Liver (tissue), 9 donors: ENCODE measurements around the gene EML5. TPM values are rescaled to one million over a fixed set of nuclear protein-coding genes. Genes with fewer than 3 reads are reported as not detected.

Experiments
- DNase-seq: peaks from one replicate; pipeline ENCODE4 v3.0.0-alpha.2; 2017; ENCODE audit warnings: low spot score
- H3K27ac ChIP-seq, 2 donors: one replicate each; pipeline ENCODE4 v1.7.0; 2013; ENCODE audit warnings: inconsistent platforms in 2 of 2, low read length in 2 of 2, control low read depth in 1 of 2, low read depth in 1 of 2, mild to moderate bottlenecking in 1 of 2
- H3K27me3 ChIP-seq, 4 donors: one replicate each; pipeline versions ENCODE4 v1.6.1 to v1.7.0; 2013; ENCODE audit warnings: low read length in 3 of 4, inconsistent platforms in 1 of 4, mild to moderate bottlenecking in 1 of 4, moderate library complexity in 1 of 4; ENCODE audit not compliant: control insufficient read depth in 4 of 4, insufficient read depth in 4 of 4
- H3K36me3 ChIP-seq, 4 donors: one replicate each; pipeline versions ENCODE4 v1.6.1 to v1.7.0; 2013; ENCODE audit warnings: low read length in 3 of 4, mild to moderate bottlenecking in 3 of 4, low read depth in 1 of 4, moderate library complexity in 1 of 4; ENCODE audit not compliant: control insufficient read depth in 4 of 4, insufficient read depth in 3 of 4
- H3K4me1 ChIP-seq, 4 donors: one replicate each; pipeline versions ENCODE4 v1.6.1 to v1.7.0; 2013; ENCODE audit warnings: low read length in 3 of 4, mild to moderate bottlenecking in 3 of 4, moderate library complexity in 1 of 4; ENCODE audit not compliant: control insufficient read depth in 4 of 4, insufficient read depth in 4 of 4
- H3K4me3 ChIP-seq, 3 donors: one replicate each; pipeline versions ENCODE4 v1.6.1 to v1.7.0; 2013; ENCODE audit warnings: low read length in 3 of 3, control low read depth in 1 of 3, low read depth in 1 of 3, mild to moderate bottlenecking in 1 of 3
- H3K9ac ChIP-seq, 2 donors: one replicate each; pipeline ENCODE4 v1.7.0; 2013; ENCODE audit warnings: low read length in 2 of 2, mild to moderate bottlenecking in 2 of 2, moderate library complexity in 2 of 2, control low read depth in 1 of 2, low read depth in 1 of 2
- H3K9me3 ChIP-seq, 4 donors: one replicate each; pipeline versions ENCODE4 v1.6.1 to v1.7.0; 2013; ENCODE audit warnings: low read length in 3 of 4; ENCODE audit not compliant: control insufficient read depth in 4 of 4
- ATF3 ChIP-seq: IDR thresholded peaks from 2 replicates; pipeline ENCODE4 v1.6.1; 2016; ENCODE audit warnings: antibody characterized with exemption
- CTCF ChIP-seq: fragments of 150-350 bp; IDR thresholded peaks from 2 replicates; pipeline ENCODE4 v1.5.1; 2017; ENCODE audit warnings: improper control_type of control experiment, low read depth, low read length; ENCODE audit not compliant: missing input control
- EGR1 ChIP-seq, 2 donors: IDR thresholded peaks; 2 replicates each; pipeline ENCODE4 v1.6.1; 2016 to 2018; ENCODE audit warnings: antibody characterized with exemption in 2 of 2, low read depth in 2 of 2
- FOXA1 ChIP-seq: IDR thresholded peaks from 2 replicates; pipeline ENCODE4 v1.6.1; 2016; ENCODE audit warnings: antibody characterized with exemption
- FOXA2 ChIP-seq: IDR thresholded peaks from 2 replicates; pipeline ENCODE4 v1.6.1; 2016; ENCODE audit warnings: antibody characterized with exemption
- GABPA ChIP-seq, 2 donors: IDR thresholded peaks in 1 of 2; conservative IDR thresholded peaks in 1 of 2; 2 replicates each; pipeline ENCODE4 v1.6.1; 2016; ENCODE audit warnings: antibody characterized with exemption in 2 of 2, mild to moderate bottlenecking in 1 of 2, moderate library complexity in 1 of 2
- HNF4A ChIP-seq, 2 donors: conservative IDR thresholded peaks; 2 replicates each; pipeline ENCODE4 v1.6.1; 2016; ENCODE audit warnings: antibody characterized with exemption in 2 of 2, mild to moderate bottlenecking in 2 of 2
- HNF4G ChIP-seq: IDR thresholded peaks from 2 replicates; pipeline ENCODE4 v1.6.1; 2016; ENCODE audit warnings: antibody characterized with exemption
- JUND ChIP-seq, 2 donors: IDR thresholded peaks; 2 replicates each; pipeline ENCODE4 v1.6.1; 2016; ENCODE audit warnings: antibody characterized with exemption in 2 of 2
- MAX ChIP-seq: IDR thresholded peaks from 2 replicates; pipeline ENCODE4 v1.6.1; 2016; ENCODE audit warnings: antibody characterized with exemption
- NR2F2 ChIP-seq: IDR thresholded peaks from 2 replicates; pipeline ENCODE4 v1.6.1; 2016; ENCODE audit warnings: antibody characterized with exemption
- RAD21 ChIP-seq, 2 donors: IDR thresholded peaks; 2 replicates each; pipeline ENCODE4 v1.6.1; 2016; ENCODE audit warnings: antibody characterized with exemption in 2 of 2, mild to moderate bottlenecking in 2 of 2
- REST ChIP-seq: IDR thresholded peaks from 2 replicates; pipeline ENCODE4 v1.6.1; 2016; ENCODE audit warnings: antibody characterized with exemption, mild to moderate bottlenecking
- RXRA ChIP-seq, 2 donors: IDR thresholded peaks; 2 replicates each; pipeline ENCODE4 v1.6.1; 2017 to 2018; ENCODE audit warnings: antibody characterized with exemption in 2 of 2, mild to moderate bottlenecking in 1 of 2
- SP1 ChIP-seq: IDR thresholded peaks from 2 replicates; pipeline ENCODE4 v1.6.1; 2018; ENCODE audit warnings: antibody characterized with exemption, mild to moderate bottlenecking
- TAF1 ChIP-seq: conservative IDR thresholded peaks from 2 replicates; pipeline ENCODE4 v1.6.1; 2016; ENCODE audit warnings: antibody characterized with exemption, mild to moderate bottlenecking
- YY1 ChIP-seq: IDR thresholded peaks from 2 replicates; pipeline ENCODE4 v1.6.1; 2016; ENCODE audit warnings: antibody characterized with exemption, mild to moderate bottlenecking
- ZBTB33 ChIP-seq: IDR thresholded peaks from 2 replicates; pipeline ENCODE4 v1.6.1; 2016; ENCODE audit warnings: antibody characterized with exemption
- WGBS: extraction: QIAGEN DNeasy Blood & Tissue Kit; methylation state at CpG from one replicate; pipeline ENCODE4 v1.1.7; 2013; 5-methylcytosine and 5-hydroxymethylcytosine counted together
- polyA plus RNA-seq, 2 donors: library from polyadenylated mRNA; stranded (reverse) in 1 of 2; unstranded in 1 of 2; fragments of 200-250 nt in 1 of 2; fragments of >200 nt in 1 of 2; fragmentation: Nextera tagmentation in 1 of 2; extraction: Ambion mirVana in 1 of 2; gene quantifications; one replicate each; pipeline versions ENCODE4 v1.2.1 to v1.2.3, GENCODE V29; 2013 to 2015
- total RNA-seq, 2 donors: library from RNA; depleted of rRNA; stranded (reverse); fragments of >200 nt; gene quantifications; one replicate each; pipeline ENCODE4 v1.2.3, GENCODE V29; 2014
- donor health status: healthy.
- donor health status: healthy.
- donor health status: healthy.
- donor health status: healthy.
- donor health status: healthy.

Gene EML5
- total and polyA plus RNA-seq, 4 donors, result 0.09 to 3.8 (median 0.55) TPM

- 96% methylated on average over 9 of the region's 9 CpGs for WGBS
- Histone ChIP-seq H3K27ac (no peak overlapping the region), H3K4me3 (peak overlapping the region in 1 of 3 donors; percentile 78), H3K9me3 (no peaks in the 10 kb centered on the region), H3K36me3 (no peaks in the 10 kb centered on the region), H3K27me3 (no peaks in the 10 kb centered on the region), H3K9ac (no peak overlapping the region), H3K4me1 (peaks cover 1 to 30% (median 21%) of the 10 kb centered on the region in 4 donors)
- no peak for DNase-seq
- TF ChIP-seq RAD21 (IDR thresholded peaks at IDR 0.05) (no peak), FOXA2 (no peak), HNF4A (conservative IDR thresholded peaks at IDR 0.05) (no peak), FOXA1 (no peak), MAX (no peak), CTCF (no peak), ZBTB33 (no peak), HNF4G (no peak), GABPA (IDR thresholded peaks at IDR 0.05 in 1 of 2, conservative IDR thresholded peaks at IDR 0.05 in 1 of 2) (no peak), JUND (IDR thresholded peaks at IDR 0.05) (no peak), EGR1 (IDR thresholded peaks at IDR 0.05; ENCODE audit: low read depth in 2 of 2) (no peak), ATF3 (no peak), REST (no peak), YY1 (no peak), TAF1 (no peak), SP1 (no peak), NR2F2 (no peak), RXRA (IDR thresholded peaks at IDR 0.05) (no peak)
Observed at GRCh38 chr14:88825503-88825902, 32.8 kb upstream of the EML5 start.
